Breast epithelium (tissue), 4 donors: ENCODE data around the gene INTS14. TPM values are rescaled to one million over a fixed set of nuclear protein-coding genes. Genes with fewer than 3 reads are reported as not detected.
"Not testable (repeated sequence)": the region's sequence is repeated elsewhere in the genome, so short reads cannot be mapped to it uniquely, and the experiment has no call there.

ENCODE experiments used
- DNase-seq, 2 donors: peaks; one replicate each; pipeline ENCODE4 v3.0.0-alpha.2; 2019; ENCODE audit warnings: low spot score in 2 of 2
- H3K27ac ChIP-seq, 2 donors: fragments of 200-600 bp; sonication (generic) in 1 of 2; one replicate each; pipeline ENCODE4 v1.5.1; 2016 to 2019; ENCODE audit warnings: mild to moderate bottlenecking in 1 of 2
- H3K27me3 ChIP-seq, 2 donors: fragments of 200-600 bp; sonication (generic) in 1 of 2; one replicate each; pipeline versions ENCODE4 v1.5.1 to v1.6.0; 2017 to 2019; ENCODE audit warnings: control low read depth in 1 of 2, mild to moderate bottlenecking in 1 of 2
- H3K36me3 ChIP-seq: fragments of 200-600 bp; one replicate; pipeline ENCODE4 v1.5.1; 2019
- H3K4me1 ChIP-seq, 2 donors: fragments of 200-600 bp; sonication (generic); one replicate each; pipeline ENCODE4 v1.5.1; 2016 to 2019; ENCODE audit warnings: control low read depth in 1 of 2
- H3K4me3 ChIP-seq, 3 donors: fragments of 200-600 bp; sonication (generic); 1 replicate in 2 of 3; 2 replicates in 1 of 3; pipeline ENCODE4 v1.5.1; 2016 to 2019; ENCODE audit warnings: mild to moderate bottlenecking in 3 of 3, moderate library complexity in 2 of 3
- H3K9me3 ChIP-seq, 2 donors: fragments of 200-600 bp; sonication (generic) in 1 of 2; one replicate each; pipeline ENCODE4 v1.5.1; 2016 to 2019; ENCODE audit warnings: control low read depth in 1 of 2
- CTCF ChIP-seq, 3 donors: fragments of 450-650 bp; IDR thresholded peaks; one replicate each; pipeline ENCODE4 v1.5.1; 2016 to 2017; ENCODE audit warnings: antibody characterized with exemption in 3 of 3, mild to moderate bottlenecking in 3 of 3, moderate library complexity in 3 of 3
- POLR2A ChIP-seq: fragments of 450-650 bp; IDR thresholded peaks from one replicate; pipeline ENCODE4 v1.6.1; 2016; ENCODE audit warnings: antibody characterized with exemption, mild to moderate bottlenecking, moderate library complexity
- POLR2AphosphoS5 ChIP-seq, 3 donors: sonication (generic); formaldehyde crosslinking; IDR thresholded peaks; one replicate each; pipeline ENCODE4 v1.6.1; 2017; ENCODE audit warnings: antibody characterized with exemption in 3 of 3
- intact Hi-C: fragments of 100-400 bp; cut with DNase I; formaldehyde crosslinking; loops from one replicate; pipeline ENCODE4 v1.15.1; 2023; ENCODE audit warnings: low total_unique reads
- total RNA-seq, 3 donors: library from RNA; depleted of rRNA; stranded (reverse); fragments of >200 nt; gene quantifications; one replicate each; pipeline ENCODE4 v1.1.0, GENCODE V29; 2016

Gene INTS14
- total RNA-seq, 3 donors from 2014 or later, result 34.6 to 54.3 (median 37.7) TPM

- H3K27ac ChIP-seq, result no peak overlapping the region
- intact Hi-C loops, result no loop called here
- TF ChIP-seq POLR2A (no peak), POLR2AphosphoS5 (IDR thresholded peaks at IDR 0.05) (no peak), CTCF (IDR thresholded peaks at IDR 0.05) (no peak)
These were observed 59.7 kb downstream of the INTS14 start for GRCh38 chr15:65551183-65551582.

GRCh38 chr15:65550681-65551098 is 60.2 kb downstream of the INTS14 start:
- no peak for DNase-seq
- TF ChIP-seq POLR2AphosphoS5 (IDR thresholded peaks at IDR 0.05) (no peak), CTCF (IDR thresholded peaks at IDR 0.05) (no peak), POLR2A (no peak)
- intact Hi-C loops, result no loop called here

More at GRCh38 chr15:65551183-65551582, 59.7 kb downstream of the INTS14 start:
- no peaks in the 10 kb centered on the region for H3K27me3 ChIP-seq
- no peak overlapping the region for H3K4me3 ChIP-seq
- no peaks in the 10 kb centered on the region for H3K36me3 ChIP-seq
- H3K4me1 ChIP-seq, result no peaks in the 10 kb centered on the region
- H3K9me3 ChIP-seq, result no peaks in the 10 kb centered on the region
- no peak for DNase-seq

GRCh38 chr15:65549288-65549687 is 61.6 kb downstream of the INTS14 start:
- H3K27me3 ChIP-seq, H3K4me1 ChIP-seq, intact Hi-C loops, H3K36me3 ChIP-seq, H3K4me3 ChIP-seq, H3K27ac ChIP-seq, DNase-seq, H3K9me3 ChIP-seq: not testable (repeated sequence)

More at GRCh38 chr15:65550681-65551098, 60.2 kb downstream of the INTS14 start:
- Histone ChIP-seq H3K36me3 (no peaks in the 10 kb centered on the region), H3K4me1 (no peaks in the 10 kb centered on the region), H3K27me3 (no peaks in the 10 kb centered on the region), H3K27ac (peak overlapping the region in 1 of 2 donors; percentile 8), H3K4me3 (no peak overlapping the region), H3K9me3 (no peaks in the 10 kb centered on the region)

- TF ChIP-seq CTCF (IDR thresholded peaks at IDR 0.05), result no peak
- TF ChIP-seq POLR2AphosphoS5 (IDR thresholded peaks at IDR 0.05), result no peak
- TF ChIP-seq POLR2A, result no peak
- Histone ChIP-seq H3K9me3 (no peaks in the 10 kb centered on the region), H3K27me3 (no peaks in the 10 kb centered on the region), H3K4me1 (no peaks in the 10 kb centered on the region), H3K36me3 (no peaks in the 10 kb centered on the region), H3K27ac (no peak overlapping the region), H3K4me3 (no peak overlapping the region)
- no peak for DNase-seq
- intact Hi-C loops, result no loop called here
These were observed 63.1 kb downstream of the INTS14 start for GRCh38 chr15:65547841-65548240.

- Histone ChIP-seq H3K4me3 (no peak overlapping the region), H3K36me3 (no peaks in the 10 kb centered on the region), H3K27ac (no peak overlapping the region), H3K9me3 (no peaks in the 10 kb centered on the region), H3K4me1 (no peaks in the 10 kb centered on the region), H3K27me3 (no peaks in the 10 kb centered on the region)
- no peak for DNase-seq
- intact Hi-C loops, result no loop called here
- TF ChIP-seq CTCF (IDR thresholded peaks at IDR 0.05) (no peak), POLR2AphosphoS5 (IDR thresholded peaks at IDR 0.05) (no peak), POLR2A (no peak)
These were observed 69.6 kb downstream of the INTS14 start for GRCh38 chr15:65541231-65541820.
